Memory B cell (primary cell): ENCODE measurements around the gene HTT.

ENCODE experiments used
- ATAC-seq: fragments of 150-1000 bp; cut with Tn5 transposase; 2 replicates; pipeline ENCODE4 v1.10.0; 2021; ENCODE audit warnings: low read depth, mild to moderate bottlenecking, moderate library complexity
- DNase-seq, 2 donors: peaks; one replicate each; pipeline ENCODE4 v3.0.0; 2022; ENCODE audit warnings: low spot score in 2 of 2
- H3K27ac Mint-ChIP-seq: one replicate; pipeline ENCODE4 v1.8.0; 2022; ENCODE audit warnings: mild to moderate bottlenecking, moderate library complexity, mixed read lengths
- H3K27me3 Mint-ChIP-seq: one replicate; pipeline ENCODE4 v1.8.0; 2022; ENCODE audit warnings: mixed read lengths
- H3K36me3 Mint-ChIP-seq: one replicate; pipeline ENCODE4 v1.8.0; 2022; ENCODE audit warnings: mild to moderate bottlenecking, mixed read lengths
- H3K4me1 Mint-ChIP-seq: one replicate; pipeline ENCODE4 v1.8.0; 2022; ENCODE audit warnings: mixed read lengths
- H3K4me3 Mint-ChIP-seq: one replicate; pipeline ENCODE4 v1.8.0; 2022; ENCODE audit warnings: mild to moderate bottlenecking, moderate library complexity, mixed read lengths
- H3K9me3 Mint-ChIP-seq: one replicate; pipeline ENCODE4 v1.8.0; 2022; ENCODE audit warnings: mixed read lengths

HTT gene

DNA sequence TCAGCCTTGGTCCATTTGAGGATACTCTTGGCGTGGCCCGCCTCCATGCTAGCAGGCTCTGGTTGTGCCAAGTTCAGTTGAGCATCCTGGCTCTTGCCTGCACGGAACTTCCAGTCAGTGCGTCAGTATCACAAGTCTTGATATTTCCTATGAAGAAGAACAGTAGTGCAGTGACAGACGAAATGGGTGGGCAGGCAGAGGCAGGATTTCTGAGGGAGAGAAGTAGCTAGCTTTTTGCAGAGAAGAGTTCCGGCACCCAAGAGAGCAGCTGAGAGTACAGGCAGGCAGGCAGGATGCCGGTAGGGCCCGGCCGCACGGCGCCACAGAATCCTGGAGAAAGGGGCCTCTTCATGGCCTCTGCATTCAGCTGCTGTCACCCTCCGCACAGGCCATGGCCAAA is 118.3 kb downstream of the HTT start:
- no peak overlapping the region for H3K4me3 Mint-ChIP-seq

DNA sequence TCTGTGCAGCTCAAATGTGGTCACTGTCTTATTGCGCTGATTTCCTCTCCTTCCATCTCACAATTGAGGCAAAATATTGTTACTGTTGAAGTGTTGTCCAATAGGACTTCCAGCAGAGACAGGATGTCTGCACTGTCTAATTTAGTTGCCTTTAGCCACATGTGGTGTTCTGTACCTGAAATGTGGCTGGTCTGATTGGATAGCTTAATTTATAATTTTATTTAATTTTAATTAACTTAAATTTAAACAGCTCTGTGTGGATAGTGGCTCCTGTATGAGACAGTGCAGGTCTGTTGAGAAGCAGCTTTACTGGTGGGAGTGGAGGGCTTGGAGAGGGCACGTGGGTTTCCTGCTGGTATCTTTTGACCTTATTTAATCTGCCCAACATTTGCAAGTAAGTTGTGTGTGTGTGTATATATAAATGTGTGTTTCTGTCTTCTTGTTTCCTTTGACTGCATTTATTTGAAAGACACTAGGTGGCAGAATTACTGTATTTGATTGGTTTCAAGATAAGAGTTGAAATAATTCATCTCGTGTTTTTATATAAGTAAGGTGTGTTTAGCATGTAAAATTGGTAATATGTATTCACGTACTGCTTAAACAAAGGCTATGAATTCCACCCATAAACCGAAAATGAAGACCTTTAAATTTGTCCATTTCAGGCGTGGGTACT is 119.2 kb downstream of the HTT start:
- no peak for ATAC-seq
- no peak for DNase-seq
- Mint-ChIP-seq H3K27ac (no peak overlapping the region), H3K27me3 (no peaks in the 10 kb centered on the region), H3K9me3 (no peaks in the 10 kb centered on the region), H3K4me1 (peaks cover 2% of the 10 kb centered on the region), H3K4me3 (no peak overlapping the region), H3K36me3 (peaks cover 34% of the 10 kb centered on the region)

More for the DNA sequence above, 118.3 kb downstream of the HTT start:
- H3K27ac Mint-ChIP-seq = no peak overlapping the region
- no peaks in the 10 kb centered on the region for H3K9me3 Mint-ChIP-seq
- no peaks in the 10 kb centered on the region for H3K27me3 Mint-ChIP-seq
- peaks cover 2% of the 10 kb centered on the region for H3K4me1 Mint-ChIP-seq
- DNase-seq (no peak), ATAC-seq (no peak)
- peaks cover 35% of the 10 kb centered on the region for H3K36me3 Mint-ChIP-seq

DNA sequence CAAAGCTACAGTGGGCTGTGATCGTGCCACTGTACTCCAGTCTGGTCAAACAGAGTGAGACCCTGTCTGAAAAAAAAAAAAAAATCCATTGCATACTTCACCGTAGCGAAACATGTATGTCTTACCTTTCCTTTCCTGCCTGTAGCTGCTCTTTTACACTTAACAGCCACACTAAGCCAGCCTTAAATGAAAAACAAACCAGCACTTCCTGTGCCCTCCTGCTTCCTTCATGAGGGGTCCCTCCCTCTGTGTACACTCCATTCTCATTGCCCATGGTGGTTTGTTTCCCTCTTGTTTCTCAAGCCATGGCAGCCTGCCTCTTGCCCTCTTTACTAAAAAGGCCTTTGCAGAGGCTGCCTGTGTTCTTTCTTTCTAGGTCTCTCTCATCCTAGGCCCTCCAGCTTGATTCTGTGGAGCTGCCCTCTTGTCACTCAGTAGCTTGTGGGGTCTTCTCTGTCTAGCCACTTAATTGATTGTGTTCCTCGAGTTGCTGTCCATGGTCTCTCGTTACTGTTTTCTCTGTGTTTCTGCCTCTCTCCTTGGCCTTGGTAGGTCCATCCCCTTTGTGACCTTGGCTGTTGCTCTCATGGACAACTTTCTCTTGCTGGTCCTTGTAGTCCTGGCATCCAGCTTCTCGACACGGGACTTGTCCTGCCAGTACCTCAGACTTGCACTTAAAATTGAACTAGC is 122.3 kb downstream of the HTT start:
- no peak for ATAC-seq
- no peaks in the 10 kb centered on the region for H3K27me3 Mint-ChIP-seq

DNA sequence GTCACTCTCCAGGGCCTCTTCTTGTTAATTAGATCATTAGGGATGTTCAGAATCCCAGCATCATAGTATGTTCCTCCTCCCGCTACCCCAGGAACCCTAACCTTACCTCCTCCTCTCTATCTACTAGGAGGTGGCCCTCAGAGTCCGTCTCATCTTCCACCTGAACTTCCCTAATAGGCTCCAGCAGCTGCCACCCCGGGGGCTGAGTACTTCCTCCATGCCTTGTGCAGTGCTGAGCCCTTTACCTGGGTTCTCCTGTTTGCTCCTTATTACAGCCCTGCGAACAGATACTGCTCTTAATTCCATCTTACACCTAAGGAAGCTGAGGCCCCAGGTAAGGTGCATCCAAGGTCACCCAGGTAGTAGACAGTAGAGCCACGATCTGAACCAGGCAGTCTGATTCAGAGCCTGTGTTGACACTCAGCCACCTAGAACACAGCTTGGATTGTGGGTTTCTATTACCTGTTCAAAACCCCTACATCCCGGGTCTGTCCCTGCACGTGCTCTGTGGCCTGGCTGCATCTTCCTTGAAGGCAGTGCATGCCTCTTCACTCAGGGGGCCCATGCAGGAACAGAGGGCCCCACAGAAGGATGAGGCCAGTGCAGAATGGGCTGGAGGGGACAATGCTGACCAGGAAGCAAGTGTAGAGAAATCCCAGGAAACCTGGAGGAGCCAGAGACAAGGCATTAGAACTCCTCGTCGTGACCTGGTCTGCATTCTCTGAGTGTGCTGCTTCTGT is 123.1 kb downstream of the HTT start:
- H3K27ac Mint-ChIP-seq = peak overlapping the region; percentile 14
- H3K36me3 Mint-ChIP-seq = peaks cover 20% of the 10 kb centered on the region
- DNase-seq = no peak
- H3K4me1 Mint-ChIP-seq = peaks cover 11% of the 10 kb centered on the region
- ATAC-seq = no peak
- no peak overlapping the region for H3K4me3 Mint-ChIP-seq
- no peaks in the 10 kb centered on the region for H3K9me3 Mint-ChIP-seq
- H3K27me3 Mint-ChIP-seq = no peaks in the 10 kb centered on the region

More for the DNA sequence above, 122.3 kb downstream of the HTT start:
- Mint-ChIP-seq H3K36me3 (peaks cover 20% of the 10 kb centered on the region), H3K9me3 (no peaks in the 10 kb centered on the region), H3K4me3 (no peak overlapping the region), H3K4me1 (peaks cover 3% of the 10 kb centered on the region), H3K27ac (peak overlapping the region; percentile 14)
- no peak for DNase-seq

DNA sequence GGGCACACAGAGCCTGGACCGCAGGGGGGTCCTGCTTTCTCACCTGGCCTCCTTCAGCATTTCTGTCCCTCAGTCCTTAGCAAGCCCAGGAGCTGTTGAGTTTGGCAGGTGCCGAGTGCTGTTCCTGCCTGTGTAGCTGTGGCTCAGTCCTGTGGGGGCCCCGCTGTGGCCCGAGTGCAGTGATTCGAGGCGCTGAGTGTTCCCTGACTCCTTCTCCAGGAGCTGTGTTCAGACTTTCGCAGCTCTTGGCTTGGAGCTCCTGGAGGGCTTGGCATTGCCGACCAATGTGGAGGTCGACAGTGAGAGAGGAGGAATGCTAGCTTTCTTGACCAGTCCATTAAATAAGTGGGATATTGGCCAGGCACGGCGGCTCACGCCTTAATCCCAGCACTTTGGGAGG is 124.4 kb downstream of the HTT start:
- ATAC-seq (no peak), DNase-seq (no peak)
- H3K9me3 Mint-ChIP-seq = no peaks in the 10 kb centered on the region
- no peak overlapping the region for H3K27ac Mint-ChIP-seq
- no peaks in the 10 kb centered on the region for H3K27me3 Mint-ChIP-seq
- no peak overlapping the region for H3K4me3 Mint-ChIP-seq
- H3K36me3 Mint-ChIP-seq = peaks cover 21% of the 10 kb centered on the region
- H3K4me1 Mint-ChIP-seq = peaks cover 18% of the 10 kb centered on the region

DNA sequence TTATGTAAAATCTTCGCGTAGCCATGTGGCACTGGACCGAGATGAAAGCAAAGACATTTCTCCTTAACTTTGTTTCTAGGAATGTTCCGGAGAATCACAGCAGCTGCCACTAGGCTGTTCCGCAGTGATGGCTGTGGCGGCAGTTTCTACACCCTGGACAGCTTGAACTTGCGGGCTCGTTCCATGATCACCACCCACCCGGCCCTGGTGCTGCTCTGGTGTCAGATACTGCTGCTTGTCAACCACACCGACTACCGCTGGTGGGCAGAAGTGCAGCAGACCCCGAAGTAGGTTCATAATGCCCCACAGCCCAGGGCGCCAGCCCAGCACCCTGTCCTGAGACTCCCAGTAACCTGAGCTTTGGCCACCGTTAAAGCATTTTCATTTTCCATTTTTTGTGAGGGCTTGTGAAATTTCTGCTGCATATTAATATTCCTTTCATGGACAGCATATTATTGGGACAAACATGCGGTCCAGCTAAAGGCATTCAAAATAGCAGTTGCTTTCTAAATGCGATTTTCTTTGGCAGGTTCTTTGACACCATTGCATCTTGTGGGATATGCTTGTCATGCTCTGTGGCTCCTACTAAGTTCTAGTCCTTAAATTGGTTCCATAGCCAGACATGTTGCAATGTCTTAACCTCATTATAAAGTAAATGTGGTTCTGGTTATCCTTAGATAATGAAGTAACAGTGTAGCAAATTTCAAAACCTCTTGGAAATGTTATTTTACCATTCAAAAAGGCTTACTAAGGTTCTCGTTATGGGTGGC is 125.4 kb downstream of the HTT start:
- ATAC-seq = no peak
- Mint-ChIP-seq H3K4me1 (peaks cover 18% of the 10 kb centered on the region), H3K9me3 (no peaks in the 10 kb centered on the region), H3K4me3 (no peak overlapping the region), H3K27me3 (no peaks in the 10 kb centered on the region), H3K27ac (no peak overlapping the region), H3K36me3 (peaks cover 23% of the 10 kb centered on the region)
- DNase-seq = no peak

DNA sequence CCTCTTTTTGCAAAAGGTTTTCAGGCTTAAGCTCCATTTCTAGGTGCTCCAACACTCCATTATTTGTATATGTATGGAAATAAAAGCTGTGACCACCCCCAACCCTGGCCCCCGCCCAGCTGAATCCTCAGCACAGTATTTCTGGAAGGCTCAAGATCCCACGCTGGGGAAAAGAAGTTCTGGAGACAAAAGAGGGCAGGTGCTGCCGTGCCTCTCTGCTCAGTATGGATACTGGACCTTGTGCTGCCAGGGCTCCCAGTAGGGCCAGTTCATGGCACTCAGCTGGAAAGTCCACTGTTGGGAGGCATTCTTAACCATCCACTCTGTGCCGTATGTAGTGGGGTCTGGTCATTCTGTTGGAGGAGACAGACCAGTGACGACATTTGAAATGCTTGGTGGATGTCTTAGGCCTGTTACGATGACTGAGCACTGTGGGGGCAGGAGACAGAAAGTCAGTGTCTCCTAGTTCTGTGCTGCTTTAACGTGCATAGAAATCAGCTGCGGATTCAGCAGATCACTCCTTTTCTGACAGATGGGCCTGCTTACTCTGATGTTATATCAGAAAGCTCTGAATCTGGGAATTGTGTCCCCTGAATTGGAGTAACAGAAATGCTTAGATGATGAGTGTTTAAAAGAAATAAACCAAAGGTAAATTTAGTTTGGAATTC is 126.1 kb downstream of the HTT start:
- peaks cover 16% of the 10 kb centered on the region for H3K4me1 Mint-ChIP-seq
- no peaks in the 10 kb centered on the region for H3K27me3 Mint-ChIP-seq
- no peak overlapping the region for H3K4me3 Mint-ChIP-seq
- DNase-seq = no peak
- H3K9me3 Mint-ChIP-seq = no peaks in the 10 kb centered on the region
- no peak for ATAC-seq
- no peak overlapping the region for H3K27ac Mint-ChIP-seq
- peaks cover 19% of the 10 kb centered on the region for H3K36me3 Mint-ChIP-seq

DNA sequence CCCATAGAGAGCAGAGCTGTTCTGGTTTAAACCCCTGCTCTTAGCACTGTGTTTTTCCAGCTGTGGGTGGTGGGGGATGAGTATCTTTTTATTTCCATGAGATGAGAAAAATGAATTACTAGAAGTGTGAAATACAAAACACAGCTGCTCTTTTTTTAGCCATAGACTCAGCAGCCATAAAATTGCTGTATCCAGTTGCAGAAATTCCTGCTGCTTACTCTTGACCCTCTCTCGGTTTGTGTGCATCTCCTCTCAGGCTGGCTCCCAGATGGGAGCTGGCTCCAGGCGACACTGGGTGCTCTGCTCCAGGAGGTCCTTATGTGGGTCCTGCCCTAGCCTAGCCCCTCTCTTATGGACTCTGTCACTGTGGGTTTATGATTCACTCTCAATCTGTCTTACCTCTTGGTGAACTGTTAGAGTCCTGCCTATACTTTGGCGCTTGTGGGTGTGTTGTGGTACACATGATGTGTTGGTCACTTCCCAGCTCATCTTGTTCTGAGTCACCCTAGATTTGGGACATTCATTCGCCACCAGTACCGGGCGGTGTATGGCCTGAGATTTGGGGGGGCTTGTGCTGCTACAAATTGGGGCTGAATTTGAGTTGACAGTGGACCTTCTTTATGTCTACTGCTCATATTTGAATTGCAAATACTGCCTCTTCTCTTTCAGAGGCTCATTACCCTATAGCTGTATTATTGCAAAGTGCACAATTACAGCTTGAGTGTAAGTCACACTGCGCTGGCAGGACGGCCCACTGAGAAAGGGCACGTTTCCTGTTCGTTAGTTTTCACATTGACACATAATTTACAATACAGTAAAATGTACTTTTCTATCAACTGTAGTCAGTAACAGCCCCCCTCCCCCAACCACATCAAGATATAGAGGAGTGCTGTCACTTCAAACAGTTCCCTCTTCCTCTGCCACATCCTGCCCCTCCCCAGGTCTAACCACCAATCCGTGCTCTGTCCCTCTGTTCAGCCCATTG is 127.5 kb downstream of the HTT start:
- Mint-ChIP-seq H3K4me3 (peak overlapping the region; percentile 39), H3K27ac (peak overlapping the region; percentile 68), H3K36me3 (peaks cover 23% of the 10 kb centered on the region), H3K9me3 (no peaks in the 10 kb centered on the region), H3K4me1 (peaks cover 16% of the 10 kb centered on the region), H3K27me3 (no peaks in the 10 kb centered on the region)
- DNase-seq (no peak), ATAC-seq (peak; percentile 85)

DNA sequence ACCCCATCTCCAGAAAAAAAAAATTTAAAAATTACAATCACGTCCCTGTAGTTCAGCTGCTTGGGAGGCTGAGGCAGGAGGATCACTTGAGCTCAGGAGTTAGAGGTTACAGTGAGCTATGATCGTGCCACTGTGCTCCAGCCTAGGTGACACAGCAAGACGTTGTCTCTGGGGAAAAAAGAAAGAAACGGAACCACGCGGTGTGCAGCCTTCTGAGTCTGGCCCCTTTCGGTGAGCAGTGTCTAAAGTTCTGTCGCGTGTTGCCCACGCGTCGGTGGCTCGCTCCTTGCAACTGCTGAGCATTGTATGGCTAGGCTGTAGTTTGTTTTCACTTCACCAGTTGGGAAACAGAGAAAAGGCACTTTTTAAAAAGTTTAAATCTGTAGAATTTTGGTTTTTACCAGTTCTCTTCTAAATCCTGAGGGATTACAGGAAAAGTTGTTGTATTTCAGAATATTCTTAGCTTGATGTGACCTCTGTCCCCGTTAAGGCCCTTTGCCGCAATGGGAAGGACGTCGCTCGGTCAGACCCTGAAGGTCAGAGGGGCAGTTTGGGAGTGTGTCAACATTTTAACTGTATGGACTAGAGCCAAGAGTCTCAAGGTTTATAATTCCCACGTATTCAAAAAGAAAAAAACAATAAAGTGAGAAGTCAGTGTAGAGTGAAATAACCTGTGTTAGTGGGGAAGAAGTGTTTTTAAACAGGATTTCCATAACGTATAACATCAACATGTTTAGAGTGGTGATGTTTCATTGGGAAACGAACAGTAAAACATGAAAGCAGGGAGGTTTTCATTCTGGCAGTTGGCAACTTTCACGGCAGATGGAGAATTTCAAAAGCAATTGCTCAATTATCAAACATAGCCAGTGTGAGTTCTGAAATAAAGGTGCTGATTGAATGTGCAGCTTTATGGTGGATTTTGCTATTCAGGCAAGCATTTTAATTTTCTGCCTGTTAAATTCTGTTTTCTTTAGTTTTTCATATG is 128.6 kb downstream of the HTT start:
- H3K27me3 Mint-ChIP-seq = no peaks in the 10 kb centered on the region
- DNase-seq = no peak
- H3K9me3 Mint-ChIP-seq = no peaks in the 10 kb centered on the region
- peaks cover 17% of the 10 kb centered on the region for H3K36me3 Mint-ChIP-seq
- peaks cover 16% of the 10 kb centered on the region for H3K4me1 Mint-ChIP-seq
- peak; percentile 83 for ATAC-seq
- H3K4me3 Mint-ChIP-seq = peak overlapping the region; percentile 39
- peak overlapping the region; percentile 68 for H3K27ac Mint-ChIP-seq

DNA sequence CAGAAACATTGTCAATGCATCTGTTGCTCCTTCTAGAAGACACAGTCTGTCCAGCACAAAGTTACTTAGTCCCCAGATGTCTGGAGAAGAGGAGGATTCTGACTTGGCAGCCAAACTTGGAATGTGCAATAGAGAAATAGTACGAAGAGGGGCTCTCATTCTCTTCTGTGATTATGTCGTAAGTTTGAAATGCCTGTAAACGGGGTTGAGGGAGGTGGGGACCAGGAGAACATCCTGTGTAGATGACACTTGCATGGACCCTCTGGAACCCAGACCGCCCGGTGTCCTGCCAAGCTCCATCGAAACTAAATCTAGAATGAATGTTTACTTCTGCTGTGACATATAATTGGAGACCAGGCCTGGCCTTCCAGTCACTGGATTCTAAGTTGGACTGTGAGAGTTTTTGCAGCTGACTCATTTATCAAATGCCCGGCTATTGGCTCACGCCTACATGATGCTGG is 129.5 kb downstream of the HTT start:
- DNase-seq = no peak
- peaks cover 22% of the 10 kb centered on the region for H3K36me3 Mint-ChIP-seq
- peaks cover 16% of the 10 kb centered on the region for H3K4me1 Mint-ChIP-seq
- no peak overlapping the region for H3K27ac Mint-ChIP-seq
- H3K9me3 Mint-ChIP-seq = no peaks in the 10 kb centered on the region
- H3K4me3 Mint-ChIP-seq = no peak overlapping the region
- no peaks in the 10 kb centered on the region for H3K27me3 Mint-ChIP-seq
- no peak for ATAC-seq

DNA sequence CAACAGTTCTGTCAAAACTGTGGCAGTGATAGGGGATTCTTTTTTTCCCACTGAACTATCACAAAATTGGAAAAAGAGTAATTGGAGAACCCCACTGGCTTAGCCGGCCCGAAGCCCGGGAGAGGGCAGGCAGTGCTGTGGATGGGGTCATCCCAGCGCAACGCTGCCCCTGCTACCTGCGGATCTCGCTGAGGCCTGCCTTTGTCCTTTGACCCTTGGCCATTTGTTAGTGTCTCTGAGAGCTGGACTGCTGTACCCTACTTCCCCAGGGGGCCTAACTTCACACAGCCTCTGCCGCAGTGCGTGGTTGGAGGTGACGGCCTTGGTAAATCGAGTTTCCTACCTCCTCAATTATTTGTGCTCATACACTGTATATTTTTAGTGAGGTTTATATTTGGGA is 131.5 kb downstream of the HTT start:
- ATAC-seq (no peak), DNase-seq (no peak)
- H3K4me1 Mint-ChIP-seq = peaks cover 16% of the 10 kb centered on the region
- H3K27me3 Mint-ChIP-seq = no peaks in the 10 kb centered on the region
- H3K9me3 Mint-ChIP-seq = no peaks in the 10 kb centered on the region
- no peak overlapping the region for H3K27ac Mint-ChIP-seq
- H3K4me3 Mint-ChIP-seq = no peak overlapping the region
- peaks cover 34% of the 10 kb centered on the region for H3K36me3 Mint-ChIP-seq
